HUES6 (cell line): ENCODE results near the gene CRELD2.

ENCODE experiments used
- H3K27ac ChIP-seq: 2 replicates; pipeline ENCODE4 v1.7.0; 2013; ENCODE audit warnings: low read depth, mild to moderate bottlenecking, low read length, inconsistent platforms
- H3K27me3 ChIP-seq: 2 replicates; pipeline ENCODE4 v1.6.1; 2013; ENCODE audit warnings: low read length; ENCODE audit not compliant: control insufficient read depth, insufficient read depth
- H3K36me3 ChIP-seq: 2 replicates; pipeline ENCODE4 v1.6.1; 2013; ENCODE audit warnings: low read length; ENCODE audit not compliant: control insufficient read depth, insufficient read depth
- H3K4me1 ChIP-seq: 2 replicates; pipeline ENCODE4 v1.6.1; 2013; ENCODE audit warnings: low read length; ENCODE audit not compliant: control insufficient read depth, insufficient read depth
- H3K4me3 ChIP-seq: 2 replicates; pipeline ENCODE4 v1.5.1; 2013; ENCODE audit warnings: low read depth, low read length
- H3K9ac ChIP-seq: one replicate; pipeline ENCODE4 v1.6.1; 2013; ENCODE audit warnings: mild to moderate bottlenecking, low read length
- H3K9me3 ChIP-seq: 2 replicates; pipeline ENCODE4 v1.6.1; 2013; ENCODE audit warnings: low read depth, low read length; ENCODE audit not compliant: control insufficient read depth, insufficient read depth

The CRELD2 gene, protein sequence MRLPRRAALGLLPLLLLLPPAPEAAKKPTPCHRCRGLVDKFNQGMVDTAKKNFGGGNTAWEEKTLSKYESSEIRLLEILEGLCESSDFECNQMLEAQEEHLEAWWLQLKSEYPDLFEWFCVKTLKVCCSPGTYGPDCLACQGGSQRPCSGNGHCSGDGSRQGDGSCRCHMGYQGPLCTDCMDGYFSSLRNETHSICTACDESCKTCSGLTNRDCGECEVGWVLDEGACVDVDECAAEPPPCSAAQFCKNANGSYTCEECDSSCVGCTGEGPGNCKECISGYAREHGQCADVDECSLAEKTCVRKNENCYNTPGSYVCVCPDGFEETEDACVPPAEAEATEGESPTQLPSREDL

DNA sequence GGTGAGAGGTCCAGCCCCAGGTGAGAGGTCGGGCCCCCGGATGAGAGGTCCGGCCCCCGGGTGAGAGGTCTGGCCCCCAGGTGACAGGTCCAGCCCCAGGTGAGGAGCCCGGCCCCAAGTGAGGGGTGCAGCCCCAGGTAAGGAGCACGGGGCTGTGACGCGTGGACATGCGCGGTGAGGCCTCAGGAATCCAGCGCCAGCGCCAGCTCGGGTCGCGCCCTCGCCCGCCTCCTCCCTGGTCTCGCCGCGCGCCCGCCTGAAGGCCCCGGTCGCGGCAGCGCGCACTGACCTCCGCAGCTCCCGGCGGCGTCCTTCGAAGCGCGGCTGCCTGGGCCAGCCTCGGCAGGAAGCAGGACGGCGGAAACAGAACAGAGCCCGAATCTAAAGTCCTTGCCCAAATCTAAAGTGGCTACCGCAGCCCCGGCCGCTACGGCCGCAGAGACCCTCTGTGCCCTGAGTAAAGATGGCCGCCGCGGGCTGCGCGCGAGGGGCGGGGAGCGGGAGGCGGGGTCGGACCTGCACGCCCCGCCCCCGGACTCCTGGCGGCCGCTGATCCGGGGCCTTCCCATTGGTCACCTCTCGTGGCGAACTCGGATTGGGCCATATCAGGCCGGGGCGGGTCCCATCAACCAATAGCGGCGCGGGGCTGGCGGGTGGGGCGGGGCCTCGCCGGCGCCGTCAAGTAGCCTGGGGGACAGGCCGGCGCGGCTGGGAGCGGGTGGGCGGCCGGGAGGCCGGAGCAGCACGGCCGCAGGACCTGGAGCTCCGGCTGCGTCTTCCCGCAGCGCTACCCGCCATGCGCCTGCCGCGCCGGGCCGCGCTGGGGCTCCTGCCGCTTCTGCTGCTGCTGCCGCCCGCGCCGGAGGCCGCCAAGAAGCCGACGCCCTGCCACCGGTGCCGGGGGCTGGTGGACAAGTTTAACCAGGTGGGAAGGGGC lies at the start of gene CRELD2, which contains the start of gene ALG12:
Gene CRELD2, plus strand, starts transcription at position 661 of the 937 bp plus-strand sequence. Its CDS starts 136 bp downstream, at position 797.
Gene ALG12, minus strand, starts transcription at position 465 of the 937 bp plus-strand sequence. CDS start 4,673 bp downstream, outside the sequence.
- peaks cover 4% of the 10 kb centered on the region; the same call in 1 of the 2 replicates for H3K4me1 ChIP-seq
- H3K9ac ChIP-seq, result peak within 1 kb of the TSS; percentile 81
- H3K27me3 ChIP-seq, result 0 out of 2 replicates have a peak, but pooled peaks cover 2% of the 10 kb centered on the region
- peak within 1 kb of the TSS; percentile 86 for H3K27ac ChIP-seq
- no peaks in the 10 kb centered on the region for H3K9me3 ChIP-seq
- H3K4me3 ChIP-seq, result peak within 1 kb of the TSS; percentile 93
- peaks cover 17% of the 10 kb centered on the region for H3K36me3 ChIP-seq

DNA sequence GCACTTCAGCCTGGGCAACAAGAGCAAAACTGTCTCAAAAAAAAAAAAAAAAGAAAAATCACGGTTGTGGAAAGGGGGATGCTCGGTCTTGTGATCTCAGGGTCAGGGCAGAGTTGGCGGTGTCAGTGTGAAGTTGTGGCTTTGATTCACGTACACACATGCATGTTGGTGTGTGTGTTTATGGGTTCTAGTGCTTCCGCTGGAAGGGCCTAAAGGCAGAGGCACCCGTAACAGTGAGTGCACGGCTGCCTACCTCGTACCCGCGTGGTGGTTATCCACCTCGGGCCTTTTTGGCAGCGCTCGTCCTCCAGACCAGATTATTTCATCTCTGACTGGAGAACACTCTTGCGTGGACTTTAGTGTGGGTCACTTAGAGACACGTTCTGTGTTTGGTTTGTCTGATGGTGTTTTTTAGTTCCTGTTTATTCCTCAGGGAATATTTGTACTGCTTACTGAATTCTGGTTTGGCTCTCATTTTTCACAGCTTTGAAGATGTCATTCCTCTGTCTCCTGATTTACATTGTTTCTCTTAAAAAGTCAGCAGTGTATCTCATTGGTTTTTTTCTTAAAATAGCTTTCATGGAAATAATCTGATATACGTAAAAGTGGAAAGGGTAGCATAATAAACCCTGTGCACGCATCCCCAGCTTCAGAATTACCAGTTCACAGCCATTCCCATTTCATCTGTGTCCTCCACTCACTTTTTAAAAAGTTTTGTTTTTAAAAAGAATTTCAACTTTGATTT lies 49.2 kb upstream of the CRELD2 start:
- H3K4me3 ChIP-seq, result no peak overlapping the region
- H3K36me3 ChIP-seq, result peaks cover 25% of the 10 kb centered on the region
- no peak overlapping the region for H3K27ac ChIP-seq
- H3K27me3 ChIP-seq, result no peaks in the 10 kb centered on the region
- H3K9ac ChIP-seq, result no peak overlapping the region
- peaks cover 43% of the 10 kb centered on the region for H3K9me3 ChIP-seq
- H3K4me1 ChIP-seq, result no peaks in the 10 kb centered on the region; the same call in 1 of the 2 replicates

DNA sequence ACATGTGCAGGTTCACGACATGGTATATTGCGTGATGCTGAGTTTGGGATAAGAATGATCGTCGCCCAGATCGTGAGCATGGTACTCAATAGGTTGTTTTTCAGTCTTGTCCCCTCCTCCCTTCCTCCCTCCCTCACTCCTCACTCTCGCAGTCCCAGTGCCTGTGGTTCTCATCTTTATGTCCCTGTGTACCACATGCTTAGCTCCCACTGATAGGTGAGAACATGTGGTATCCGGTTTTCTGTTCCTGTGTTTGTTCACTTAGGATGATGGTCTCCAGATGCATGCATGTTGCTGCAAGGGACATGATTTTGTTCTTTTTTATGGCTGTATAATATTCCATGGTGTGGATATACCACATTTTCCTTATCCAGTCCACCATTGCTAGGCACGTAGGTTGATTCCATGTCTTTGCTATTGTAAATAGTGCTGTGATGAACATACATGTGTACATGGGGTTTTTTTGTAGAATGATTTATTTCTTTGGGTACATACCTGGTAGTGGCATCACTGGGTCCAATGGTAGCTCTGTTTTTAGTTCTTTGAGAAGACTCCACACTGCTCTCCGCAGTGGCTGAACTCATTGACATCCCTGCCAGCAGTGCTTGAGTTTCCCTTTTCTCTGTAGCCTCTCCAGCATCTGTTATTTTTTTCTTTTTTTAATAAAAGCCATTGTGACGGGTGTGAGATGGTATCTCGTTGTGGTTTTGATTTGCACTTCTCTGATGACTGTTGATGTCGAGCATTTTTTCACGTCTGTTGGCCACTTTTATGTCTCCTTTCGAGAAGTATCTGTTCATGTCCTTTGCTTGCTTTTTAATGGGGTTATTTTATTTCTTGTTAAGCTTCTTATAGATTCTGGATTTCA lies 48.4 kb upstream of the CRELD2 start:
- peaks cover 21% of the 10 kb centered on the region for H3K36me3 ChIP-seq
- H3K27ac ChIP-seq, result no peak overlapping the region
- H3K9me3 ChIP-seq, result peaks cover 41% of the 10 kb centered on the region
- H3K4me1 ChIP-seq, result no peaks in the 10 kb centered on the region; the same call in 1 of the 2 replicates
- H3K9ac ChIP-seq, result no peak overlapping the region
- H3K4me3 ChIP-seq, result no peak overlapping the region
- no peaks in the 10 kb centered on the region for H3K27me3 ChIP-seq

DNA sequence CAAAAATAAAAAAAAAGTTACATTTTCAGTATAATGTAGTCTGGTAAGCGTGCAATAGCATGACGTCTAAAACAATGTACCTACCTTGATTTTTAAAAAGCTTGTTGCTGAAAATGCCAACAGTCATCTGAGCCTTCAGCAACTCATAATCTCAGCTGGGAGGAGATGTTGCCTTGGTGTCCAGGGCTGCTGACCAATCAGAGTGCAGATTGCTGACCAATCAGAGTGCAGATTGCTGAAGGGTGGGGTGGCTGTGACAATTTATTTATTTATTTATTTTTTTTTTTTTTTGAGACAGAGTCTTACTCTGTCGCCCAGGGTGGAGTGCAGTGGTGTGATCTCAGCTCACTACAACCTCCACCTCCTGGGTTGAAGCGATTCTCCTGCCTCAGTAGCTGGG lies 47.0 kb upstream of the CRELD2 start:
- Histone ChIP-seq H3K36me3 (peaks cover 23% of the 10 kb centered on the region), H3K9me3 (peaks cover 33% of the 10 kb centered on the region), H3K27ac (no peak overlapping the region), H3K4me3 (no peak overlapping the region), H3K4me1 (no peaks in the 10 kb centered on the region; the same call in 1 of the 2 replicates), H3K9ac (no peak overlapping the region), H3K27me3 (no peaks in the 10 kb centered on the region)

DNA sequence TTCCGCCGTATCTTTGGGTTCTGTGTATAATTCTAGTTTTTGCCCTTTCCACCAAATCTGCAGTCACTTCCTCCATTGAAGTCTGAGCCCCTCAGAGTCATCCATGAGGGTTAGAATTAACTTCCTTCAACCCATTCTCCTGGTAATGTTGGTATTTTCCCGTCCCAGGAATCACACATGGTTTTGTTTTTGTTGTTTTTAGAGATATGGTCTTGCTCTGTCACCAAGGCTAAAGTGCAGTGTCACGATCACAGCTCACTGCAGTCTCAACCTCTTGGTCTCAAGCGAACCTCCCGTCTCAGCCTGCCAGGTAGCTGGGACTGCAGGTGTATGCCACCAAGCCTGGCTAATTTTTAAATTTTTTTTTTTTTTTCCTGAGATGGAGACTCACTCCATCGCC lies 46.1 kb upstream of the CRELD2 start:
- no peak overlapping the region for H3K27ac ChIP-seq
- H3K27me3 ChIP-seq, result no peaks in the 10 kb centered on the region
- H3K4me3 ChIP-seq, result no peak overlapping the region
- H3K36me3 ChIP-seq, result peaks cover 22% of the 10 kb centered on the region
- H3K9me3 ChIP-seq, result peaks cover 28% of the 10 kb centered on the region
- H3K4me1 ChIP-seq, result no peaks in the 10 kb centered on the region
- no peak overlapping the region for H3K9ac ChIP-seq

DNA sequence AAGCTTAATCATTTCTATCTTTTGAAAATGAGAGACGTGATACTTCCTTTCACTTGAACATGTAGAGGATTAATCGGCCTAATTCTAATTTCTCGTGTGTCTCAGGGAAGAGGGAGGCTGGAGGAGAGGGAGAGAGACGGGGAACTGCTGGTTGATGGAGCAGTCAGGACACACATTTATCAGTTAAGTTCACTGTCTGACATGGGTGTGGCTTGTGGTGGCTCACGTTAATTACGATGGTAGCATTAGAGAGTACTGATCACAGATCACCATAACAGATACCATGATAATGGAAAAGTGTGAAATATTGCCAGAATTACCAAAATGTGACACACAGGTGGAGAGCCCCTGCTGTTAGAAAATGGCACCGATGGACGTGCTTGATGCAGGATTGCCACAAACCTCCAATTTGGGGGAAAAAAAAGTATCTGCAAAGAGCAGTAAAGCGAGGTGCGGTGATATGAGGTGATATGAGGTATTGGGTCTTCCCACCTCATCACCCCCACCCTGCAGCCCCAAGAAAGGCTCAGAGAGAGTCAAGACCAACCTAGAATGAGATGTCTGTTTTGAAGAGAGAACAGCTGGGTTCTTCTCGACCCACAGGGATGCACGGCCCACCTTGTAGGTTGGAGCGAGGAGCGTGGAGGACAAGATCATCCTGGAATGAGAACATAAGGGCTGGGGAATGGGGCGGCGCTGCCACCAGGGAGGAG lies 45.0 kb upstream of the CRELD2 start:
- Histone ChIP-seq H3K4me3 (no peak overlapping the region), H3K9ac (no peak overlapping the region), H3K27me3 (no peaks in the 10 kb centered on the region), H3K27ac (no peak overlapping the region), H3K36me3 (peaks cover 24% of the 10 kb centered on the region), H3K4me1 (no peaks in the 10 kb centered on the region), H3K9me3 (peaks cover 28% of the 10 kb centered on the region)

DNA sequence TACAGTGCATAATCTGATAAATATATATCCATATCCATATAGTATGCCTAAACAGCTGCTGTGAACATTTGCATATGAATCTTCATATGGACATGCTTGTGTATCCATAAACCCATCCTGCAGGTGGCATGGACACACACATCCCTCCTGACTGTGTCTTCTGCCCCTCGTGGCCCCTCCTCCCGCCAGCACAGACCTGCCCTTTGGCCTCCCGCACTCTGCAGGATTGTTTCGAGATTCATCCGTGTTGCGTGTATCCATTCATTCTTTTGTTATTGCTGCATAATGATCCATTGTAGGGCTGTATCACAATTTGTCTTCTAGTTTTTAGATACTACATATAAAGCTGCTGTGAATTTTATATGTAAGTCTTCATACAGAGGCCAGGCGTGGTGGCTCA lies 40.8 kb upstream of the CRELD2 start:
- Histone ChIP-seq H3K9me3 (peaks cover 22% of the 10 kb centered on the region; the same call in 1 of the 2 replicates), H3K4me1 (no peaks in the 10 kb centered on the region), H3K36me3 (peaks cover 23% of the 10 kb centered on the region)

DNA sequence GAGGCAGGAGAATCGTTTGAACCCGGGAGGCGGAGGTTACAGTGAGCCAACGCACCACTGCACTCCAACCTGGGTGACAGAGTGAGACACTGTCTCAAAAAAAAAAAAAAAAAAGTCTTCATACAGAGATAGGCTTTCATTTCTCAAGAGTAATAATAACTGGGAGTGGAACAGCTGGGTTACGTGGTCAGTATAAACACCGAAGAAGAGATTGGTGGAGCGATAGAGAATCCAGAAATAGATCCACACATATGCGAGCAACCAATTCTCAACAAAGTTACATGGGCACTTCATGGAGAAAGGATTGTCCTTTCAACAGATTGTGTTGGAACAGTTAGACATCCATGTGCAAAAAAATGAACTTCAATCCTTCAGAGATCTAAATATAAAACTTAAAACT lies 40.2 kb upstream of the CRELD2 start:
- Histone ChIP-seq H3K27ac (no peak overlapping the region), H3K9me3 (peaks cover 22% of the 10 kb centered on the region; the same call in 1 of the 2 replicates), H3K9ac (no peak overlapping the region), H3K27me3 (no peaks in the 10 kb centered on the region), H3K36me3 (peaks cover 24% of the 10 kb centered on the region), H3K4me1 (no peaks in the 10 kb centered on the region), H3K4me3 (no peak overlapping the region)

More for the DNA sequence above, 40.8 kb upstream of the CRELD2 start:
- no peaks in the 10 kb centered on the region for H3K27me3 ChIP-seq
- H3K4me3 ChIP-seq, result no peak overlapping the region
- H3K27ac ChIP-seq, result no peak overlapping the region
- H3K9ac ChIP-seq, result no peak overlapping the region

DNA sequence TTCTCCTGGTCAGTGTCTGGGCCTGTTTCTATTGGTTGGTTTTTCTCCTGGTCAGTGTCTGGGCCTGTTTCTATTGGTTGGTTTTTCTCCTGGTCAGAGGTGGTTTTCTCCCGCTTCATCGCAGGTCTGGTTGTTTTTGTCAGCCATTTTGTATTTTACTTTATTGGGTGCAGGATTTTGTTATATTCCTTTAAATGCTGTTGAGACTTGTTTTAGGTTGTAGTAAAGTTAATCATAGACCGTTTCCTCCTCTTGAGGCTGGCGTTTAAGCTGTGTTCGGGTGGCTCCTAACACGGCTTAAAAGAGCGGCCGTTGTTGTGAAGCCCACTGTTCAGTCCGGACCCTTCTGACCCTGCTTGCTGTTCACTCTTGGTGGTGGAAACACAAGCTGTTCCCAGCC lies 38.6 kb upstream of the CRELD2 start:
- Histone ChIP-seq H3K9me3 (peaks cover 17% of the 10 kb centered on the region; the same call in 1 of the 2 replicates), H3K27ac (no peak overlapping the region), H3K4me3 (no peak overlapping the region), H3K36me3 (peaks cover 40% of the 10 kb centered on the region), H3K9ac (no peak overlapping the region), H3K27me3 (no peaks in the 10 kb centered on the region), H3K4me1 (no peaks in the 10 kb centered on the region)
